Right lobe of liver (tissue), 4 donors: ENCODE measurements around the gene PIRT.

Experiments used
- POLR2A ChIP-seq: fragments of 450-650 bp; IDR thresholded peaks from one replicate; pipeline ENCODE4 v1.6.1; 2017; ENCODE audit warnings: antibody characterized with exemption, mild to moderate bottlenecking
- TF ChIP-seq, protein P1 (sequence below), 4 donors: fragments of 200-600 bp in 3 of 4; fragments of 450-650 bp in 1 of 4; IDR thresholded peaks; one replicate each; pipeline versions ENCODE4 v1.5.1 to v1.8.0; 2016 to 2022; ENCODE audit warnings: antibody characterized with exemption in 4 of 4, mild to moderate bottlenecking in 2 of 4
- donor health status: DM: no; HTN: no; CAD: no.
- donor health status: DM: no; HTN: no; CAD: no.
- donor health status: DM: no; HTN: yes; CAD: no.

DNA sequence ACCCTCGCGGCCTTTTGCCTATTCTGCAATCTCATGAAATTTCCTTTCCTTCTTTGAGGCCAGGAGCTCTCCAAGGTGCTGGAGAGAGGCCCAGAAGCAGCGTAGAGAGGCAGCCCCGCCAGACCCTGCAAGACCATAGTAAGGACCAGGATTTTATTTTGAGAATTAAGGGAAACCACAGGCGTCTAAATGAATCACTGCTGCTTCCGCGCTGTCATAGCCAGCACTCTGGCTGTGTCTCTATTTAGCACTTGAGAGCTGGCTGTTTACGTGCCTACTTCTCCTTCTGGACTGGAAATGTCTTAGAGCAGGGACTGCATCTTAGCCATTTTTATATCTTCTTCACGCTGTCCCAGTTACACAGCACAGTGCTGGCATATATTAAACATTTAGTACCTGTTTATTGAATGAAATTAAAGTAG is 37.6 kb upstream of the PIRT start:
- TF ChIP-seq, protein P1, sequence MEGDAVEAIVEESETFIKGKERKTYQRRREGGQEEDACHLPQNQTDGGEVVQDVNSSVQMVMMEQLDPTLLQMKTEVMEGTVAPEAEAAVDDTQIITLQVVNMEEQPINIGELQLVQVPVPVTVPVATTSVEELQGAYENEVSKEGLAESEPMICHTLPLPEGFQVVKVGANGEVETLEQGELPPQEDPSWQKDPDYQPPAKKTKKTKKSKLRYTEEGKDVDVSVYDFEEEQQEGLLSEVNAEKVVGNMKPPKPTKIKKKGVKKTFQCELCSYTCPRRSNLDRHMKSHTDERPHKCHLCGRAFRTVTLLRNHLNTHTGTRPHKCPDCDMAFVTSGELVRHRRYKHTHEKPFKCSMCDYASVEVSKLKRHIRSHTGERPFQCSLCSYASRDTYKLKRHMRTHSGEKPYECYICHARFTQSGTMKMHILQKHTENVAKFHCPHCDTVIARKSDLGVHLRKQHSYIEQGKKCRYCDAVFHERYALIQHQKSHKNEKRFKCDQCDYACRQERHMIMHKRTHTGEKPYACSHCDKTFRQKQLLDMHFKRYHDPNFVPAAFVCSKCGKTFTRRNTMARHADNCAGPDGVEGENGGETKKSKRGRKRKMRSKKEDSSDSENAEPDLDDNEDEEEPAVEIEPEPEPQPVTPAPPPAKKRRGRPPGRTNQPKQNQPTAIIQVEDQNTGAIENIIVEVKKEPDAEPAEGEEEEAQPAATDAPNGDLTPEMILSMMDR (IDR thresholded peaks at IDR 0.05), result no peak
- no peak for TF ChIP-seq POLR2A
